IMR-90 (cell line): ENCODE data around the gene RFX3. TPM values are rescaled to one million over a fixed set of nuclear protein-coding genes. Genes with fewer than 3 reads are reported as not detected.

Experiments
- ATAC-seq: fragments of 200-7000 bp; cut with Tn5 transposase; 2 replicates; pipeline ENCODE4 v1.9.1; 2020; ENCODE audit warnings: low read depth, mild to moderate bottlenecking, moderate library complexity
- BruUV-seq: library from RNA; stranded (reverse); fragments of 400-500 nt; replicated peaks from 2 replicates; lab custom pipeline; 2021; lab: Mats Ljungman, UMichigan
- CTCF ChIA-PET: fragments of 300-600 bp; formaldehyde crosslinking; extraction: SDS; loops from one replicate; lab custom pipeline; 2021; ENCODE audit warnings: antibody characterized with exemption; lab: Yijun Ruan, JAX
- POLR2A ChIA-PET: fragments of 300-600 bp; sonication (Branson Sonifier 250); formaldehyde crosslinking; loops from one replicate; lab custom pipeline; 2022; ENCODE audit warnings: antibody characterized with exemption; ENCODE audit not compliant: unreplicated experiment; lab: Charles Lee
- DNase-seq: peaks from one replicate; pipeline ENCODE4 v3.0.0; 2013
- H2AFZ ChIP-seq: replicated peaks from 2 replicates; pipeline ENCODE3; 2013; ENCODE audit warnings: low read length, mild to moderate bottlenecking; ENCODE audit not compliant: poor library complexity
- H2AK5ac ChIP-seq: 2 replicates; pipeline ENCODE4 v1.6.1; 2013; ENCODE audit warnings: low read depth, low read length, inconsistent platforms
- H2AK9ac ChIP-seq: replicated peaks from 2 replicates; pipeline ENCODE3; 2013; ENCODE audit warnings: mild to moderate bottlenecking, low read depth, low read length, moderate library complexity; ENCODE audit not compliant: poor library complexity
- H2BK120ac ChIP-seq: 2 replicates; pipeline ENCODE4 v1.6.1; 2013; ENCODE audit warnings: low read depth, low read length, inconsistent platforms
- H2BK15ac ChIP-seq: 3 replicates; pipeline ENCODE4 v1.6.1; 2013; ENCODE audit warnings: low read depth, low read length, inconsistent platforms
- H2BK20ac ChIP-seq: 2 replicates; pipeline ENCODE4 v1.6.1; 2013; ENCODE audit warnings: low read depth, mild to moderate bottlenecking, inconsistent platforms, low read length, moderate library complexity
- H2BK5ac ChIP-seq: 2 replicates; pipeline ENCODE4 v1.6.1; 2013; ENCODE audit warnings: mild to moderate bottlenecking, low read depth, low read length, inconsistent platforms; ENCODE audit not compliant: poor library complexity, severe bottlenecking
- H3K14ac ChIP-seq: replicated peaks from 2 replicates; pipeline ENCODE4 v1.6.1; 2013; ENCODE audit warnings: low read depth, low read length, inconsistent platforms
- H3K18ac ChIP-seq: 2 replicates; pipeline ENCODE4 v1.6.1; 2013; ENCODE audit warnings: low read depth, low read length, control low read depth
- H3K23ac ChIP-seq: 2 replicates; pipeline ENCODE4 v1.6.1; 2013; ENCODE audit warnings: low read depth, low read length, inconsistent platforms
- H3K27ac ChIP-seq: 2 replicates; pipeline ENCODE4 v1.5.1; 2013; ENCODE audit warnings: mild to moderate bottlenecking, control low read depth, low read length; ENCODE audit not compliant: insufficient read depth
- H3K27me3 ChIP-seq: 2 replicates; pipeline ENCODE4 v1.6.1; 2013; ENCODE audit warnings: low read length; ENCODE audit not compliant: control insufficient read depth, insufficient read depth
- H3K36me3 ChIP-seq: 2 replicates; pipeline ENCODE4 v1.6.1; 2013; ENCODE audit warnings: low read length, mixed read lengths; ENCODE audit not compliant: control insufficient read depth, insufficient read depth
- H3K4ac ChIP-seq: 2 replicates; pipeline ENCODE4 v1.6.1; 2013; ENCODE audit warnings: low read depth, low read length, inconsistent platforms
- H3K4me1 ChIP-seq: 2 replicates; pipeline ENCODE4 v1.6.1; 2013; ENCODE audit warnings: low read length, mixed read lengths; ENCODE audit not compliant: control insufficient read depth, insufficient read depth
- H3K4me2 ChIP-seq: 2 replicates; pipeline ENCODE4 v1.6.1; 2013; ENCODE audit warnings: low read depth, mild to moderate bottlenecking, control low read depth, low read length, moderate library complexity
- H3K4me3 ChIP-seq: 2 replicates; pipeline ENCODE4 v1.5.1; 2013; ENCODE audit warnings: low read depth, mild to moderate bottlenecking, control low read depth, low read length, moderate library complexity; ENCODE audit not compliant: insufficient read depth
- H3K56ac ChIP-seq: 2 replicates; pipeline ENCODE4 v1.6.1; 2013; ENCODE audit warnings: low read length, inconsistent platforms; ENCODE audit not compliant: insufficient read depth; ENCODE audit errors: extremely low read depth
- H3K79me1 ChIP-seq, 2 experiments: 2 replicates each; pipeline ENCODE4 v1.6.1; 2013; ENCODE audit warnings: low read length in 2 of 2, inconsistent platforms in 1 of 2, low read depth in 1 of 2
- H3K9ac ChIP-seq: 2 replicates; pipeline ENCODE4 v1.6.1; 2013; ENCODE audit warnings: low read depth, low read length, control low read depth
- H3K9me1 ChIP-seq: 2 replicates; pipeline ENCODE4 v1.6.1; 2013; ENCODE audit warnings: low read length, inconsistent platforms; ENCODE audit not compliant: insufficient read depth
- H3K9me3 ChIP-seq: 2 replicates; pipeline ENCODE4 v1.6.1; 2013; ENCODE audit warnings: low read length; ENCODE audit not compliant: control insufficient read depth, insufficient read depth
- H4K20me1 ChIP-seq: 2 replicates; pipeline ENCODE4 v1.6.1; 2013; ENCODE audit warnings: low read length, inconsistent platforms; ENCODE audit not compliant: insufficient read depth
- H4K5ac ChIP-seq: 2 replicates; pipeline ENCODE4 v1.6.1; 2013; ENCODE audit warnings: mild to moderate bottlenecking, low read depth, low read length, control low read depth
- H4K8ac ChIP-seq, 2 experiments: 2 replicates each; pipeline ENCODE4 v1.6.1; 2013; ENCODE audit warnings: low read depth in 2 of 2, low read length in 2 of 2, control low read depth in 1 of 2, inconsistent platforms in 1 of 2
- H4K91ac ChIP-seq: 2 replicates; pipeline ENCODE4 v1.6.1; 2013; ENCODE audit warnings: low read depth, low read length, inconsistent platforms; ENCODE audit not compliant: insufficient read depth
- BHLHE40 ChIP-seq: fragments of 150-350 bp; IDR thresholded peaks from 2 replicates; pipeline ENCODE4 v1.6.1; 2016; ENCODE audit warnings: mild to moderate bottlenecking, low read depth, low read length
- MAFK ChIP-seq: IDR thresholded peaks from 2 replicates; pipeline ENCODE4 v1.6.1; 2012; ENCODE audit warnings: low read depth, low read length, improper control_type of control experiment
- MAZ ChIP-seq: IDR thresholded peaks from 2 replicates; pipeline ENCODE4 v1.6.1; 2012; ENCODE audit warnings: low read depth, mild to moderate bottlenecking, low read length, improper control_type of control experiment, moderate library complexity, borderline replicate concordance
- MXI1 ChIP-seq: IDR thresholded peaks from 2 replicates; pipeline ENCODE4 v1.6.1; 2012; ENCODE audit warnings: low read depth, mild to moderate bottlenecking, low read length, moderate library complexity, borderline replicate concordance
- NFE2L2 ChIP-seq: fragments of 150-350 bp; IDR thresholded peaks from 2 replicates; pipeline ENCODE4 v1.6.1; 2016; ENCODE audit warnings: low read depth, mild to moderate bottlenecking, low read length
- RAD21 ChIP-seq: IDR thresholded peaks from 2 replicates; pipeline ENCODE4 v1.6.1; 2012; ENCODE audit warnings: low read length, improper control_type of control experiment
- SMC3 ChIP-seq: fragments of 150-350 bp; IDR thresholded peaks from 2 replicates; pipeline ENCODE4 v1.6.1; 2016; ENCODE audit warnings: low read depth, mild to moderate bottlenecking, antibody characterized with exemption, low read length, moderate library complexity
- WGBS, 2 experiments: methylation state at CpG; one replicate each; pipeline versions ENCODE4 v1.1.5 to v1.1.7; 2013; ENCODE audit warnings: missing lambda C conversion rate in 2 of 2; ENCODE audit not compliant: insufficient read length in 1 of 2; ENCODE audit errors: extremely low coverage in 2 of 2; 5-methylcytosine and 5-hydroxymethylcytosine counted together
- dilution Hi-C: fragments of 300-500 bp; cut with HindIII; formaldehyde crosslinking; loops from one replicate; pipeline ENCODE4 v1.14.3; 2018; ENCODE audit warnings: low sequenced_read_pairs; ENCODE audit not compliant: unreplicated experiment
- in situ Hi-C: fragments of 300-500 bp; cut with MboI; formaldehyde crosslinking; loops from 3 replicates; pipeline ENCODE4 v1.14.3; 2019; ENCODE audit warnings: low sequenced_read_pairs, inconsistent platforms, mixed read lengths
- intact Hi-C: fragments of 100-400 bp; cut with micrococcal nuclease; formaldehyde crosslinking; loops from 2 replicates; pipeline ENCODE4 v1.10.0; 2022
- polyA plus RNA-seq, 3 experiments: library from polyadenylated mRNA; depleted of rRNA; stranded (reverse); fragments of >200 nt; gene quantifications; 2 replicates each; pipeline ENCODE4 v1.2.3, GENCODE V29; 2012; ENCODE audit warnings: low replicate concordance in 1 of 3
- total RNA-seq: library from RNA; depleted of rRNA; stranded (reverse); fragments of >200 nt; gene quantifications from 2 replicates; pipeline ENCODE4 v1.2.3, GENCODE V29; 2012
- TF ChIP-seq, protein P1 (sequence below): fragments of 150-350 bp; IDR thresholded peaks from 2 replicates; pipeline ENCODE4 v1.6.1; 2016; ENCODE audit warnings: low read depth, mild to moderate bottlenecking, low read length, moderate library complexity, borderline replicate concordance
- TF ChIP-seq, protein P2 (sequence below): fragments of 150-350 bp; IDR thresholded peaks from 2 replicates; pipeline ENCODE4 v1.6.1; 2017; ENCODE audit warnings: mild to moderate bottlenecking, antibody characterized with exemption, low read length, low read depth

RFX3 gene
- total and polyA plus RNA-seq, 2 of the 4 experiments (the other 2 are of a cell fraction): 1.7 to 2.7 TPM

DNA sequence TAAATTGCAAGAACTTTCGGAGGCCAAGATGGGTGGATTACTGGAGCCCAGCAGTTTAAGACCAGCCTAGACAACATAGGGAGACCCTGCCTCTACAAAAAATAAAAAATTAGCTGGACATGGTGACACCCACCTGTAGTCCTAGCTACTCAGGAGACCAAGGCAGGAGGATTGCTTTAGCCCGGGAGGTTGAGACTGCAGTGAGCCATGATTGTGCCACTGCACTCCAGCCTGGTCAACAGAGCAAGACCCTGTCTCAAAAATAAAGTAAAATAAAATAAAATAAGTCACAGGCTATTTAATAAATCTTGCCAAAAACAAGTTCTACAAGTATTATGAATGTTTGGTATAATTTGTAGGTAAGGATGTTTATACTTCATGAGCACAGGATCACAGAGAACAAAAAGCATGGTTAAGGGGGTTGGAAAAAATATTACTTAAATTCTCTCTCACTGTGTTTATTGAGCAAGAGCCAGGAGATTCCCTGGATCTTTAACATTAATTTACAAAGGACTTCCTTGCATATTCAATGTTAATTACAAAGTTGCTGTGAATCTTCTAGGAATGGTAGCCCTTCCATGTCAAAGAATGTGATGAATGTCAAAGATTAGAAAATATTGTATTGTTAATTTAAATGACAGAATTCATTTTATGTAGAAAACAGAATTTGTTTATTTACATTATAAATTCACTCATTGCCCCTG, 164.0 kb downstream of the RFX3 start:
- Histone ChIP-seq H3K79me1 (no peaks in the 10 kb centered on the region), H3K56ac (no peak overlapping the region), H4K8ac (no peak overlapping the region), H2AK9ac (no peak overlapping the region), H3K14ac (no peak overlapping the region), H3K9me3 (no peaks in the 10 kb centered on the region), H3K9me1 (no peaks in the 10 kb centered on the region), H4K5ac (no peak overlapping the region), H3K18ac (no peak overlapping the region), H4K20me1 (no peaks in the 10 kb centered on the region), H2BK5ac (no peak overlapping the region), H2AK5ac (no peak overlapping the region), H3K4me3 (no peak overlapping the region), H3K23ac (no peak overlapping the region), H3K4me1 (no peaks in the 10 kb centered on the region), H3K27me3 (no peaks in the 10 kb centered on the region), H4K91ac (no peak overlapping the region), H2AFZ (no peak overlapping the region), H3K4me2 (no peak overlapping the region), H3K4ac (no peak overlapping the region), H2BK20ac (no peak overlapping the region), H3K27ac (no peak overlapping the region), H3K36me3 (no peaks in the 10 kb centered on the region), H2BK120ac (no peak overlapping the region), H3K9ac (no peak overlapping the region), H2BK15ac (no peak overlapping the region)
- intact Hi-C loops: no loop called here
- CTCF ChIA-PET: no interaction called here
- POLR2A ChIA-PET: no interaction called here
- DNase-seq (no peak), ATAC-seq (no peak)
- dilution Hi-C loops: no loop called here
- BruUV-seq: no TSS peak
- in situ Hi-C loops: no loop called here
- no CpG with 5 or more reads among the region's 2 CpGs for WGBS, 2 experiments
- TF ChIP-seq RAD21 (no peak), MAZ (no peak), MXI1 (no peak), NFE2L2 (no peak), MAFK (no peak), SMC3 (no peak), BHLHE40 (no peak)
- TF ChIP-seq, protein P1, sequence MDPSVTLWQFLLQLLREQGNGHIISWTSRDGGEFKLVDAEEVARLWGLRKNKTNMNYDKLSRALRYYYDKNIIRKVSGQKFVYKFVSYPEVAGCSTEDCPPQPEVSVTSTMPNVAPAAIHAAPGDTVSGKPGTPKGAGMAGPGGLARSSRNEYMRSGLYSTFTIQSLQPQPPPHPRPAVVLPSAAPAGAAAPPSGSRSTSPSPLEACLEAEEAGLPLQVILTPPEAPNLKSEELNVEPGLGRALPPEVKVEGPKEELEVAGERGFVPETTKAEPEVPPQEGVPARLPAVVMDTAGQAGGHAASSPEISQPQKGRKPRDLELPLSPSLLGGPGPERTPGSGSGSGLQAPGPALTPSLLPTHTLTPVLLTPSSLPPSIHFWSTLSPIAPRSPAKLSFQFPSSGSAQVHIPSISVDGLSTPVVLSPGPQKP: no peak
- TF ChIP-seq, protein P2, sequence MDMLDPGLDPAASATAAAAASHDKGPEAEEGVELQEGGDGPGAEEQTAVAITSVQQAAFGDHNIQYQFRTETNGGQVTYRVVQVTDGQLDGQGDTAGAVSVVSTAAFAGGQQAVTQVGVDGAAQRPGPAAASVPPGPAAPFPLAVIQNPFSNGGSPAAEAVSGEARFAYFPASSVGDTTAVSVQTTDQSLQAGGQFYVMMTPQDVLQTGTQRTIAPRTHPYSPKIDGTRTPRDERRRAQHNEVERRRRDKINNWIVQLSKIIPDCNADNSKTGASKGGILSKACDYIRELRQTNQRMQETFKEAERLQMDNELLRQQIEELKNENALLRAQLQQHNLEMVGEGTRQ: no peak
